GM12873 (cell line): Measurements from ENCODE around the gene PRXL2B.

Experiments
- CTCF ChIP-seq: IDR thresholded peaks from 2 replicates; pipeline ENCODE4 v1.5.1; 2012; ENCODE audit warnings: low read depth, mild to moderate bottlenecking, moderate library complexity, low read length, control low read depth; ENCODE audit not compliant: insufficient read depth; ENCODE audit errors: missing control alignments

The PRXL2B gene

GRCh38 chr1:2614145-2614544 lies 27.6 kb downstream of the PRXL2B start:
- no peak for TF ChIP-seq CTCF

GRCh38 chr1:2617971-2618470 lies 31.4 kb downstream of the PRXL2B start:
- TF ChIP-seq CTCF = no peak

GRCh38 chr1:2623571-2624337 lies 37.2 kb downstream of the PRXL2B start:
- TF ChIP-seq CTCF = no peak

GRCh38 chr1:2624735-2625300 lies 38.2 kb downstream of the PRXL2B start:
- no peak for TF ChIP-seq CTCF

GRCh38 chr1:2625311-2625710 lies 38.7 kb downstream of the PRXL2B start:
- no peak for TF ChIP-seq CTCF

- no peak for TF ChIP-seq CTCF
Measured at GRCh38 chr1:2627746-2628145, 41.2 kb downstream of the PRXL2B start.

- no peak for TF ChIP-seq CTCF
Measured at GRCh38 chr1:2628191-2628932, 41.8 kb downstream of the PRXL2B start.
